DMS153 (cell line): ENCODE results near the gene LAMC3.
"Not testable (repeated sequence)": the region's sequence is repeated elsewhere in the genome, so short reads cannot be mapped to it uniquely, and the experiment has no call there.

Experiments used
- DNase-seq: peaks from one replicate; lab custom pipeline; 2025; lab: John Stamatoyannopoulos, UW

LAMC3 gene

DNA sequence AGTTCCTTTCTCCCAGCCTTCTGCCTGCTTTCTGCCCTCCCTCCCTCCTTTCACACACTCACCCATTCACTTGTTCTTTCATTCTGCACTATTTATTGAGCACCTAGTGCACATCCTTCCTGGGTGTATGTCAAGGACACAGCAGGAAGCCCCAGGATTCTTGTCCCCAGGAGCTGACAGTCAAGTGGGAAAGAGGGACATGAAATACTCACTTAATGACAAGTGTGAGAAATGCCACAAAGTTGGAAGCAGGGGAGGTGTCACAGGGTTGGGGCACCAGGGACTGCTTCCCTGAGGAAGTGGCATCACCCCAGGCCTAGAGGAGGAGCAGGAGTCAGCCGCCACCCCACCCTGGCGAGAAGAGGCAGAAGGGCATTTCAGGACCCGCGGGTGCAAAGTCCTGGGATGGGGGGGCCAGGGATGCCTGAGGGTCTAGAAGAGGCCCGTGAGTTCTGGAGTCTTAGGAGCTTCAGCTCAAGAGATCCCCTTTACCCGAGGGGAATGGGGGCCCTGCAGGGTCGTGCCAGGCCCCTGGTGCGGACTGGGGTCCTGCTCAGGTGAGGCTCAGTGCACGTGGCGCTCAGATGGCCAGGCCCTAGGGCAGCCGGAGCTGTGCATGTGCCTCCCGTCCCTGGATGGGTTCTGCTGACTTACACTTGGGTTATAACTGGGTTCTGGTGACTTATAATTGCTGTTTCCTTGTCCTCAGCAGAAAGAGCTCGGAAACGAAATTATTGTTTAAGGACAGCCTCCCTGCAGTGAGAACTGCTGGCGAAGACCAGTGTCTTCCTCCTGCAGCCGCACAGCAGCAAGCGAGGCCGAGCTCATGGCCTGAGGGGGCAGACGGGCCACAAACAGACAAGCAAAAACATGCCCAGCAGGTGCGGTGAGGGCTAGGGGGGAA, 16.9 kb upstream of the LAMC3 start:
- DNase-seq, result no peak

DNA sequence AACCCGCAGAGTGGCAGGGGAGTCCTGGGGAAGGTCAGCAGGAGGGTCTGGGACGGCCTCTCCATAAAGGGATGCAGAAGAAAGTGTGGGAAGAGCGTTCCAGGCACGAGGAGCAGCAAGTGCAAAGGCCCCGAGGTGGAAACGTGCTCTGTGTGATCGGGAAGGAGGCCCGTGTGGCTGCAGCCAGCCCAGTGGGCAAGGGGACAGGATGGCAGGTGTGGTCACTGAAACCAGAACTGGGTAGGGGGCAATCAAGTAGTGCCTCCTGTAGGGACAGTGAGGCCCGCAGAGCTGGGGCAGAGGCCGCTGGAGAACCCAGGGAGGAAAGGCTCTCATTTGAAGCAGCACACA, 16.3 kb upstream of the LAMC3 start:
- no peak for DNase-seq

DNA sequence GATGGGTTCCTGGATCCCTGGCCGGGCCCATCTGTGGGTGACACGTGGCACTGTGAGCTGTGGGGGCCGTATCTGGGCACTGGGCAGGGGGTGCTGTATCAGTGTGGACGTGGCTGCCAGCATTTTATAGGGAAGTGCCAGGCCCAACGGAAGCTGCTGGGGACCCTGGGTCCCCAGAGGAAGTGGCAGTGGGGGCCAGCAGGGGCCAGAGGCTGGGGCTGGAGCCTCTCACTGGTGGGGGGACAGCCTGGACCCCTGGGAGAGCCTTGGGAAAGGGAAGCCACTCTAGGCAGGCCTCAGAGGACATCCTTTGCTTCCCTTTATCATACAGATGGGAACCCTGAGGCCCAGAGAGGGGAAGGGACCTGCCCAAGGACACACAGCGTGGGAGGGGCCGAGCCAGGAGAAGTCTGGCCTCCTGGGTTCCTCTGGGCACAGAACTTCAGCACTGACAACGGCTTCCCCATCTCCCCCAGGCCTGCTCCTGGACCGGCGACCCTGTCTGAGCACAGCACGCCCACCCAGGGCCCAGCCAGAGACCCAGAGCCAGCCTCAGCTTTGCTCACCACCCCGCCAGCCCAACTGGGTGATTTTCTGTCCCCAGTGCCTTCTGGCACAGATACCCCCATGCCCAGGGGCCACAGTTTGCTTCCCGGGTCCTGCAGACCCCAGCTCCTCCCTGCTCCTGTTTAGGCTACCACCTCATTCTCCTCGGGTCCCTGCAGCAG, 15.5 kb upstream of the LAMC3 start:
- no peak for DNase-seq

GRCh38 chr9:130994135-130995085, 14.6 kb upstream of the LAMC3 start:
- DNase-seq, result no peak

- DNase-seq, result no peak
These were observed 13.6 kb upstream of the LAMC3 start for GRCh38 chr9:130995086-130996011.

DNA sequence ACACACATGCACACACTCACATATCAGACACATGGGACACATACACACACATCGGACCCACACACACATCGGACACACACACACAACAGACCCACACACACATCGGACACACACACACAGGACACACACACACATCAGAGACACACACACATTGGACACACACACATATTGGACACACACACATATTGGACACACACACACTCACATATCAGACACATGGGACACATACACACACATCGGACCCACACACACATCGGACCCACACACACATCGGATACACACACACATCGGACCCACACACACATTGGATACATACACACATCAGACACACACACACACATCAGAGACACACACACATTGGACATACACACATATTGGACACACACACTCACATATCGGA, 12.8 kb upstream of the LAMC3 start:
- no peak for DNase-seq

DNA sequence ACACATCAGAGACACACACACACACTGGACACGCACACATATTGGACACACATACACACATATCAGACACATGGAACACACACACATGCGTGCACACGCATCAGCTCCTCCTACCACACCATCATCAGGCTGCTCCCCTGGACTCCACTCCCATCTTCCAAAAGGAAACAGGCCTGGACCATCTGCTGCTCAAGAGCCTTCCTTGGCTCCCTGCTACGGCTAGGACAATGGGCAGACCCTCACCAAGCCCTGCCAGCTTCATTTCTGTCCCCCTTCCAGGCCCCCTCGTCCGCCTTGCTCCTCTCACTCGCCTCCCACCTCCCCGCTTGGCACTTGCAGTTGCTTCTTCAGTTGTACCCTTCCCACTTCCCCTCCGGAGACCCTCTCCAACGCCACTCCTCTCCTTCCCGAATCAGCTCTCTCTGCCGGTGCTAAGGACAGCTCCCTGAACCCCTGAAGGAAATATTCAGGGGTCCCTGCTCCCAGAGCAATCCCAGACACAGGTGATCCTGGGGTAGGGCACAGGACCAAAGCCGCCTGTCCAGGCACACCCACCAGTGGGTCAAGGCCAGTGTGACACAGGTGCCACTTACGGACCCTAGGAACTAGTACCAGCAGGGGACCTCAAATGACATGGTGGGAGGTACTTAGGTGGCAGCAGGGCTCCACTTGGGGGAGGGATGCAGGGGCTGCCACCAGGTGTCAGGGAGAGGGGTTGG, 12.1 kb upstream of the LAMC3 start:
- DNase-seq, result no peak

DNA sequence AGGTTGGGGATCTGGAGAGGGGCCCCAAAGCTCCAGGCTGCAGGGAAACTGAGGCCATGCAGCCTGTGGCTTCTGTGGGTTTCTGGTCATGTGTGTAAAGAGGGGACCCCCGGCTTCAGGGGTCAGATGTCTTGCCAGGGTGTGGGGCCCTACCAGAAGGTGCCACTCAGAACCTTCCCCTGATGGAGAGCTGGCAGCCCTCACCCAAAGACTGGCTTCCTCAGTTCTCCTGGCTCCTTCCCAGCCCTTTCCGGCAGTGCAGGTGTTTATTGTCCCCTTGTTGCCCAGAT, 11.6 kb upstream of the LAMC3 start:
- DNase-seq, result no peak

DNA sequence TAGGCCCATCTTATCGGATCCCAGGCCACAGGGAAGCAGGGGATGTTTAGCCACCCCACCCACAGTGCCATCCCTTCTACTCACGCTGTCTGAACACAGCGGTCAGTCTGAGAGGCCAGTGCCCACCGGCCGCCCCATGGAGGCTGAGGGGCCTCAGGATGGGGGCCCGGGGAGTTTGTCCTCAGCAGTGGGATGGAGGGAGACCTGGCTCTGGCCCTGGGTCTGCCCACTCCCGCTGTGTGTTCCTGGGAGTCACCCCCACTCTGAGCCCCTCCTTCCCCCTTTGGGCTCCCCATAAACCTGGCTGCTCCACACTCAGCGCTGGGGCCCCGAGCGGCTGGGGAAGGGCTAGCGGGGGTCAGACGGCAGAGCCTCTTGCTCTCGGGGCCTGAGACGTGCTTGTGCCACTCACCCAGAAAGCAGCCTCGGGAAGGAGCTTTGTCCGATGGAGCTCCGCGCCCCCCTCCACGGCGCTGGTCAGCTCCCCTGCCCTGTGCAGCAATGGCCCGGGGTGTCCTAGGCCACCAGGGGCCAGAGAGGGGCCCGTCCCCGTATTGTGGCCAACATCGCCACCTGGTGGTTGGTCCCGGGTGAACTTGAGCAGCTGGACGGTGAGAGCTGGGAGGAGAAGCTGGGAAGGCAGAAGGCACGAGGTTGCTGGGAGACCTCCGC, 10.9 kb upstream of the LAMC3 start:
- DNase-seq, result peak; percentile 28

DNA sequence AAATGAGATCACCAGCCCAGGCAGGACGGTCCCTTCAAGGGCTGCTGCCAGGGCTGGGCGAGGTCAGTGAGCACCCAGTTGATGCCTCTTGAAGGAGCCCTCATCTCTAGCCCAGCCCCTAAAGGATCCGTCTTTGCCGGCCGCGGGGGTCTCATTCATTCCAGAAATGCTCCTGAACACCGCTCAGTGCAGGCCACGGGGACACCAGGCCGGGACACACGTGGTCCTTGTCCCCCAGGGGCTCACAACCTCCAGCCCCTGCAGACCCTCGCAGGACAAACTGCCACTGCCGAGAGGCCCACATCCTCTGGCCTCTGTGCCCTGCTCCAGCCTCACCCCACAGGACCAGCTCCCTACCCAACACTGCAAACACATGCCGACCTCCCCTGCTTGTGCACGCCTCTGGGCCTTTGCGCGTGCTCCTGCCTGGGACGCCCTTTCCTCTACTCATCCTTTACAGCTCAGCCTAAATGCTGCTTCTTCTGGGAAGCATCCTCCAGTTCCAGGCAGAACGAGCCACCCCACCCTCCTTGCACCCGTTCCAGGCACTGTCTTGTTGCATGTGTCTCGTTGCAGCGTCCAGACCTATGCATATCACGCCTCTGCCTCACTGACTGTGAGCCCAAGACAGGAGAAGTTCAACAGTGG, 10.3 kb upstream of the LAMC3 start:
- no peak for DNase-seq

DNA sequence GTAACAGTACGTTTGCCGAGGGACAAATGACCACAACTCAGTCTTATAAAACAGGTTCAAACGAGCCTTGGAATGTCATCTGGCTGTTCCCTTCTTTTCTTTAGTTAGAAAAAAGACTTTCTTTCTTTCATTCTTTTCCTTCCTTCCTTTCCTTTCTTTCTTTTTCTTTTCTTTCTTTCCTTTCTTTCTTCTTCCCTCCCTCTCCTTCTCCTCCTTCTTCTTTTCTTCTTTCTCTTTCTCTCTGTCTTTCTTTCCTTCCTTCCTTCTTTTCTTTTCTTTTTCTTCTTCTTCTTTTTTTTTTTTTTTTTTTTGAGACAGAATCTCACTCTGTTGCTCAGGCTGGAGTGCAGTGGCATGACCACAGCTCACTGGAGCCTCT, 9.7 kb upstream of the LAMC3 start:
- DNase-seq, result no peak

DNA sequence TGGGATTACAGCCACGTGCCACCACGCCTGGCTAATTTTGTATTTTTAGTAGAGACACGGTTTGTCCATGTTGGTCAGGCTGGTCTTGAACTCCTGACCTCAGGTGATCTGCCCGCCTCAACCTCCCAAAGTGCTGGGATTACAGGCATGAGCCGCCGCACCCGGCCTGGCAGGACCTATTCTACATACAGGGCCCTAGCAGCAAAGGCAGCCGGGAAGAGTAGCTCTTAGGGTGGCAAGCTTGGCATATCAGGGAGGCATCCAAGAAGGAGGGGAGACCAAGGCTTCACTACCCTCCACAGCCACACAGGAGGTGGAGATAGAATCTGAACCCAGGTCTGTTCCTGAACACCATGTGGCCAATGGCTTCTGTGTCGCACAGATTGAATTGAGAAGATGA, 8.4 kb upstream of the LAMC3 start:
- not testable (repeated sequence) for DNase-seq

DNA sequence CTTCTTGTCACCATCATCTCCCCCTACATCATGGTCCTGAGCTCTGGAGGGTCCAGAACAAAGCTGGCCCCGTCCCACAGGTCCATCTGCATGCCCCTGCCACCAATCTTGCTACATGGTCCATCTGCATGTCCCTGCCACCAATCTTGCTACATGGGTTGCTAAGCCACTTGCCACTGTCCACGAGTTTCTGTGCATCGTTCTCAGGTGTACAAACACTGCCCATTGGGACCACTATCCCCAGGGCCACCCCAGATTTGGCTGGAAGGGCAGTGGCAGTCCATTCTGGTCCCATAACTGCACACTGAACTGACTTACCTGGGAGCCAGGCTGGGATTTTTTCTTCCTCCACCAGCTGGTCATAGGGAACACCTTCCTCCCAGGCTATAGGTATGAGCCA, 8.0 kb upstream of the LAMC3 start:
- DNase-seq, result no peak

- no peak for DNase-seq
These were observed 7.0 kb upstream of the LAMC3 start for GRCh38 chr9:131001990-131002389.

GRCh38 chr9:131006601-131007000, 2.4 kb upstream of the LAMC3 start:
- DNase-seq, result no peak

- DNase-seq, result no peak
These were observed 888 bp upstream of the LAMC3 start for GRCh38 chr9:131008086-131008485.

GRCh38 chr9:131008563-131008908, 438 bp upstream of the LAMC3 start:
- no peak for DNase-seq

GRCh38 chr9:131010482-131011273, 1.7 kb downstream of the LAMC3 start:
- no peak for DNase-seq
